NCI-H69 (cell line): ENCODE results near the gene SHTN1.

Experiments
- DNase-seq: peaks from one replicate; lab custom pipeline; 2025; lab: John Stamatoyannopoulos, UW

The SHTN1 gene

DNA sequence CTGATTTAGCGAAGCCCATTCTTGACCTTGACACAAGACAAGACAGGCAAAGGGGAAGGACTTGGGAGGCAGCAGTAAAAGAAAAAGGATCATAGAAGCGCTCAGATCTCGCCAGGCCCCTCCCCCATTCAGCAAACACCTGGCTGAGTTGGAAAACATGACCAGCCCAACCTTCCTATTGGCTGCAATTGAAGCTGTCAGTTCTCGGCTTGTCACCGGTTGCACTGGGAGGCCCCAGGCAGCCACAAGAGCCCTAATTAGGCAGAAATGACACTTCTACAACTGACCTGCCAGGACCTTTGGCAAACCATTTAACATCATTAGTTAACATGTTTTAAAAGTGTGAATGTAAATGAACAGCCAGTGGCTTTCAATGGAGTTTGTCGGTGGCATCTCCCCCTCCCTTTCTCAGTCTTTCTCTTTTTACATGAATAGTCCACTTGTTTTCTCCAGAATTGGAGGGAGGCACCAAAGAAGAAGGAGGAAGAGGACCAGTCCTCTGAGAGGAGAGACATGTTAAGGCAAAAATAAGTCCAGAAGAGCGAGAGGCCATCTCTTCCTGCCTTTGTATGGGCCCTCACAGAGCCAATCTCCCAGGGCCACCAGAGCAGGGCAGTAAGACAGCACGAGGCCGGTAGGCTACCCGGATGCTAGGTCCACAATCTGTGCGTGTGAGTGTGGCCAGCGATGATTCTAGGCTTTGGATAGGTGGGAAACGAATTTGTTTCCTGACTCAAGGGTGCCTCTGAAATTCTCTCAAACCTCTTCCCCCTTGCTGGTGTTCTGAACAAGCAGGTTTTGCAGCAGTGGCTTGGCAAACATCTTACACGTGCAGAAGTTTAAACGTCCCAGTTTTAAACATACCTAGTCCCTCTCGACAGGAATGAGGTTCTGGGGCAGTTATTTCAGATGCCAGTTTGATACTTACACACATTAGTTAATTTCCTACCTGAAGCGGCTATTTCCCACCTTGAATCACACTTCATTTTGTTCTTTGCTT lies 170.7 kb downstream of the SHTN1 start:
- peak; percentile 88 for DNase-seq

DNA sequence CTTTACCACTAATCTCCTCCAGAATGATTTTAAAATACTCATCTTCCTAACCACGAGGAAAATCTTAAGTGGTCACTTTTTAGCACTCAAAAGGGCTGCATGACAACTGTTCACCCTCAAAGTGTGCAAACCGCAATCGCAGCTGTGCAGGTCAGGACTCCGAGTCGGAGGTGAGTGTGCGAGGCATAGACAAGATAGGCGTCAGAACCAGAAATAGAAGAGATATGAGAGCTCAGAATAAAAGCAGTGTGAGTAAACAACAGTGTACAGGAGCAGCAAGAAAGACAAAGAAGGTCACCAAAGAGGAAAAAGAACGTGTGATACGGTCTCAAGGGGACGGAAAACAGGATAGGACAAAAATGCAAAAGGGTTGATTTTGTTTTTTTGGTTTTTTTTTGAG lies 173.2 kb downstream of the SHTN1 start:
- no peak for DNase-seq
